Neural cell (in vitro differentiated cells): ENCODE measurements around the gene PRTN3. TPM values are rescaled to one million over a fixed set of nuclear protein-coding genes. Genes with fewer than 3 reads are reported as not detected.
A peak's percentile ranks its signal among the peaks of the same experiment; 100 is the strongest.
"Not testable (repeated sequence)": the region's sequence is repeated elsewhere in the genome, so short reads cannot be mapped to it uniquely, and the experiment has no call there.

Source experiments
- H2AFZ ChIP-seq: fragments of 200-600, 300-800 bp; sonication (generic), shearing (Covaris generic); 2 replicates; pipeline ENCODE4 v1.6.0; 2014; ENCODE audit warnings: low read depth, mild to moderate bottlenecking, antibody characterized with exemption, low read length, moderate library complexity
- H3F3A ChIP-seq: fragments of 200-600 bp; shearing (Covaris generic); 2 replicates; pipeline ENCODE4 v1.6.1; 2016; ENCODE audit warnings: mild to moderate bottlenecking, moderate library complexity, mixed read lengths, antibody characterized with exemption, low read length; ENCODE audit not compliant: insufficient read depth, poor library complexity, severe bottlenecking
- H3K27ac ChIP-seq: fragments of 200-600, 300-800 bp; sonication (generic), shearing (Covaris generic); 2 replicates; pipeline ENCODE4 v1.5.1; 2014; ENCODE audit warnings: mild to moderate bottlenecking, low read length, moderate library complexity
- H3K27me3 ChIP-seq: fragments of 300-800, 200-600 bp; sonication (generic), shearing (Covaris generic); 2 replicates; pipeline ENCODE4 v1.6.0; 2014; ENCODE audit warnings: mild to moderate bottlenecking, low read depth, low read length, moderate library complexity; ENCODE audit not compliant: insufficient read depth
- H3K36me3 ChIP-seq: fragments of 300-800, 200-600 bp; sonication (generic), shearing (Covaris generic); 2 replicates; pipeline ENCODE4 v1.5.1; 2014; ENCODE audit warnings: mild to moderate bottlenecking, antibody characterized with exemption, low read length, moderate library complexity; ENCODE audit not compliant: insufficient read depth
- H3K4me2 ChIP-seq: fragments of 300-800, 200-600 bp; sonication (generic), shearing (Covaris generic); 2 replicates; pipeline ENCODE4 v1.6.0; 2014; ENCODE audit warnings: mild to moderate bottlenecking, low read length
- H3K4me3 ChIP-seq: fragments of 300-800, 200-600 bp; sonication (generic), shearing (Covaris generic); 2 replicates; pipeline ENCODE4 v1.5.1; 2014; ENCODE audit warnings: mild to moderate bottlenecking, low read length, moderate library complexity
- H3K79me2 ChIP-seq: fragments of 200-600 bp; shearing (Covaris generic); replicated peaks from 2 replicates; pipeline ENCODE4 v1.6.0; 2014; ENCODE audit warnings: mild to moderate bottlenecking, low read length, moderate library complexity; ENCODE audit not compliant: insufficient read depth
- H3K9ac ChIP-seq: fragments of 300-800, 200-600 bp; sonication (generic), shearing (Covaris generic); 2 replicates; pipeline ENCODE4 v1.6.1; 2016; ENCODE audit warnings: mild to moderate bottlenecking, low read length, mixed read lengths
- H3K9me2 ChIP-seq: fragments of 200-600 bp; shearing (Covaris generic); 2 replicates; pipeline ENCODE4 v1.6.1; 2016; ENCODE audit warnings: mild to moderate bottlenecking, low read length, mixed read lengths; ENCODE audit not compliant: insufficient read depth
- H3K9me3 ChIP-seq: fragments of 200-600, 300-800 bp; sonication (generic), shearing (Covaris generic); 2 replicates; pipeline ENCODE4 v1.6.1; 2016; ENCODE audit warnings: mild to moderate bottlenecking, mixed run types, low read length, moderate library complexity, mixed read lengths
- H4K20me1 ChIP-seq: fragments of 200-600 bp; shearing (Covaris generic); 2 replicates; pipeline ENCODE4 v1.6.1; 2016; ENCODE audit warnings: mild to moderate bottlenecking, mixed run types; ENCODE audit not compliant: insufficient read depth
- EZH2 ChIP-seq: fragments of 200-600, 300-800 bp; shearing (Covaris generic), sonication (generic); IDR thresholded peaks from 2 replicates; pipeline ENCODE4 v1.6.1; 2014; ENCODE audit warnings: antibody characterized with exemption, low read length, borderline replicate concordance, mild to moderate bottlenecking; ENCODE audit not compliant: insufficient read depth, poor library complexity, severe bottlenecking
- MXI1 ChIP-seq: fragments of 450-650 bp; conservative IDR thresholded peaks from 2 replicates; pipeline ENCODE4 v1.6.1; 2014; ENCODE audit warnings: antibody characterized with exemption, mild to moderate bottlenecking; ENCODE audit not compliant: poor library complexity, severe bottlenecking
- POLR2AphosphoS5 ChIP-seq: IDR thresholded peaks from 2 replicates; pipeline ENCODE4 v1.6.1; 2012
- RAD21 ChIP-seq: fragments of 450-650 bp; conservative IDR thresholded peaks from 2 replicates; pipeline ENCODE4 v1.6.1; 2014; ENCODE audit warnings: antibody characterized with exemption, mild to moderate bottlenecking, moderate library complexity
- REST ChIP-seq: IDR thresholded peaks from 2 replicates; pipeline ENCODE4 v1.6.1; 2012; ENCODE audit warnings: borderline replicate concordance
- TAF1 ChIP-seq: IDR thresholded peaks from 2 replicates; pipeline ENCODE4 v1.6.1; 2012; ENCODE audit warnings: low read depth
- polyA plus RNA-seq: library from polyadenylated mRNA; depleted of rRNA; stranded (reverse); fragments of >200 nt; gene quantifications from 2 replicates; pipeline ENCODE4 v1.2.3, GENCODE V29; 2014
- TF ChIP-seq, protein P1 (sequence below): fragments of 450-650 bp; IDR thresholded peaks from 2 replicates; pipeline ENCODE4 v1.5.1; 2014; ENCODE audit warnings: antibody characterized with exemption, mild to moderate bottlenecking, moderate library complexity; ENCODE audit not compliant: poor library complexity, severe bottlenecking

Gene PRTN3
- polyA plus RNA-seq, 1 donor from 2014 or later: not detected

DNA sequence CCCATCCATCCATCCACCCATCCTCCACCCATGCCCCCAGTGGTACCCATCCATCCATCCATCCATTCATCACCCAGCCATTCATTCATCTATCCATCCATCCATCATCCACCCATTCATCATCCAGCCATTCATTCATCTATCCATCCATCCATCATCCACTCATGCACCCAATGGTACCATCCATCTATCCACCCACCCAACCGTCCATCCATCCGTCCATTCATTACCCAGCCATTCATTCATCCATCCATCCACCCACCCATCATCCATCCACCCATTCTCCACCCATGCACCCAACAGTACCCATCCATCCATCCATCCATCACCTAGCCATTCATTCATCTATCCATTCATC lies 24.3 kb upstream of the PRTN3 start:
- Histone ChIP-seq H2AFZ (no peak overlapping the region), H3K9ac (no peak overlapping the region), H3K79me2 (peaks cover 32% of the 10 kb centered on the region), H3K4me3 (no peak overlapping the region), H3K9me3 (no peaks in the 10 kb centered on the region), H3K27me3 (no peaks in the 10 kb centered on the region), H3K27ac (no peak overlapping the region), H3K4me2 (no peak overlapping the region), H4K20me1 (peaks cover 6% of the 10 kb centered on the region), H3K36me3 (no peaks in the 10 kb centered on the region), H3K9me2 (no peaks in the 10 kb centered on the region), H3F3A (no peaks in the 10 kb centered on the region)
- no peak for TF ChIP-seq EZH2
- TF ChIP-seq, protein P1, sequence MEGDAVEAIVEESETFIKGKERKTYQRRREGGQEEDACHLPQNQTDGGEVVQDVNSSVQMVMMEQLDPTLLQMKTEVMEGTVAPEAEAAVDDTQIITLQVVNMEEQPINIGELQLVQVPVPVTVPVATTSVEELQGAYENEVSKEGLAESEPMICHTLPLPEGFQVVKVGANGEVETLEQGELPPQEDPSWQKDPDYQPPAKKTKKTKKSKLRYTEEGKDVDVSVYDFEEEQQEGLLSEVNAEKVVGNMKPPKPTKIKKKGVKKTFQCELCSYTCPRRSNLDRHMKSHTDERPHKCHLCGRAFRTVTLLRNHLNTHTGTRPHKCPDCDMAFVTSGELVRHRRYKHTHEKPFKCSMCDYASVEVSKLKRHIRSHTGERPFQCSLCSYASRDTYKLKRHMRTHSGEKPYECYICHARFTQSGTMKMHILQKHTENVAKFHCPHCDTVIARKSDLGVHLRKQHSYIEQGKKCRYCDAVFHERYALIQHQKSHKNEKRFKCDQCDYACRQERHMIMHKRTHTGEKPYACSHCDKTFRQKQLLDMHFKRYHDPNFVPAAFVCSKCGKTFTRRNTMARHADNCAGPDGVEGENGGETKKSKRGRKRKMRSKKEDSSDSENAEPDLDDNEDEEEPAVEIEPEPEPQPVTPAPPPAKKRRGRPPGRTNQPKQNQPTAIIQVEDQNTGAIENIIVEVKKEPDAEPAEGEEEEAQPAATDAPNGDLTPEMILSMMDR: no peak
- TF ChIP-seq RAD21: no peak
- no peak for TF ChIP-seq MXI1
- TF ChIP-seq POLR2AphosphoS5: no peak
- TF ChIP-seq REST: no peak
- no peak for TF ChIP-seq TAF1

- H3K79me2 ChIP-seq: peaks cover 42% of the 10 kb centered on the region
- not testable (repeated sequence) for H2AFZ ChIP-seq, H3K4me2 ChIP-seq, H3K9me3 ChIP-seq, H3K36me3 ChIP-seq, H3F3A ChIP-seq, H4K20me1 ChIP-seq, H3K9me2 ChIP-seq, H3K27ac ChIP-seq, H3K9ac ChIP-seq, H3K27me3 ChIP-seq
- peak overlapping the region; percentile 75 for H3K4me3 ChIP-seq
Measured at GRCh38 chr19:820212-820611, 20.6 kb upstream of the PRTN3 start.

DNA sequence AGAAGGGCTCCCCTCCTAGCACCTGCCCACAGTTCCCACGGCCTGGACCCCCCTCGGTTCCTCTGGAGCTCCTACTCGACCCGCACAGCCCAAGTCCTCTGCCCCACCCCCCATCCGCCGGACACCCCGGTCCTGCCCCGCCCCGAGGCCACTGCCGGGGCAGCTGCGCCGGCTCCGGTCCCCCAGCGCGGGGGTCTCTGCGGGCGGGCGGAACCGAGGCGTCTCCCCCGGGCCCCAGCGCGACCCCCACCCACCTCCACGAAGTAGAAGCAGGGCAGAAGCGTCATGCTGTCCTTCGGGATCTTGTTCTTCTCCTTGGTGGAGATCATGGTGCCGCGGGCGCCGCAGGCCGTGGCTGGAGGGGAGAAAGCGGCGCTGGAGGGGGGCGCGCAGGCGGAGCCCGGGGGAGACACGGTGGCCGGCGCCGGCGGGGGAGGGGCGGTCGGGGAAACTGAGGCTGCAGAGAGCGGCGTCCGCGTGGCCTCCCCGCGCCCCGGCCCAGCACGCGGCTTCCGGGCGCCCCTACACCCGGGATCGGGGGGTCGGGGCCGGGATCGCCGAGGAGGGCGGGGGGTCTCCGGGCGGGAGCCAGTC lies 19.5 kb upstream of the PRTN3 start:
- Histone ChIP-seq H3F3A (no peaks in the 10 kb centered on the region), H3K4me2 (no peak overlapping the region), H3K9me3 (no peaks in the 10 kb centered on the region), H3K36me3 (no peaks in the 10 kb centered on the region), H4K20me1 (no peaks in the 10 kb centered on the region), H3K27ac (peak overlapping the region; percentile 90), H3K27me3 (no peaks in the 10 kb centered on the region), H2AFZ (peak overlapping the region; percentile 27), H3K9me2 (no peaks in the 10 kb centered on the region), H3K79me2 (peaks cover 42% of the 10 kb centered on the region), H3K9ac (peak overlapping the region; percentile 88), H3K4me3 (peak overlapping the region; percentile 75)
- TF ChIP-seq MXI1 (peak; percentile 54), REST (peak; percentile 13), RAD21 (no peak)
